ENCODE measurements around the gene AAMDC.

The AAMDC gene

DNA sequence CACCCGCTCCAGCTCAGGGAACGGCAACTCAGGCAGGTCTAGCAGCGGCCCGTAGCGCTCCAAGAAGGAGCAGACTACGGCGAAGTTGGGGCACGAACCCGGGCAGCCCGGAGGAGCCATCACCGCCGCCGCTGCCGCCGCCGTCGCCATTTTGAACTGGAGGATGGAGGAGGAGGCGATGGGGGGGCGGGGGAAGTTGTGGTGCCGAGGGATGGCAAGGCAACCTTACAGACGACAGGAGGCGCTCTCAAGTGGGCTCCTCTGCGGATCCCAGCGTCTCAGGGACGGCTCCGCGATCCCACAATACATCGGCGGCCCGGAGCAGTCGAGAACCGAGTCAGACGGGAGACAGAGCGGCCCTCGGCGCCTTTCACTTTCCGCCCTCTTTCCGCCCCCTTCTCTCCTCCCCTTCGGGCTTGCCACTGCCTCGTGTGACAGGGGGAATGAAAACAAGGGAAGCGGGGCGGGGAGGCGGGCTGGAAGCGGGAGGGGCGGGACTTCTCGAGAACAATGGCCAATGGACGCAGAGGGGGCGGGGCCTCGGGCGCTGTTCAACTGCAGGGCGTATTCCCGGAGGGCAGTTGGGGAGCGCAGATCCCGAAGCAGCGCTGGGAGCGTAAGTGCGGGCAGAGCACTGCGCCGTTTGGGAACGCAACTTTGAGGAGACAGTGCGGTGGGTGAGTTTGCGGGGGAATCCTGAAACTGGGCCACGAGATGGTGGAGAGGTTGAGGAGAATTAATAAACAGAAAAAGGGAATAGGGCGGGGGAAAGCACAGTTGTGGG lies at the start of gene AAMDC, which contains the start of gene RSF1:
Gene AAMDC, plus strand, starts transcription at position 580 of the 784 bp plus-strand sequence. CDS start 21,353 bp downstream, outside the sequence.
Gene RSF1, minus strand, starts transcription at position 158 of the 784 bp plus-strand sequence. Its CDS starts 8 bp downstream, at position 150.
- DNase-seq: peak; percentile 99

DNA sequence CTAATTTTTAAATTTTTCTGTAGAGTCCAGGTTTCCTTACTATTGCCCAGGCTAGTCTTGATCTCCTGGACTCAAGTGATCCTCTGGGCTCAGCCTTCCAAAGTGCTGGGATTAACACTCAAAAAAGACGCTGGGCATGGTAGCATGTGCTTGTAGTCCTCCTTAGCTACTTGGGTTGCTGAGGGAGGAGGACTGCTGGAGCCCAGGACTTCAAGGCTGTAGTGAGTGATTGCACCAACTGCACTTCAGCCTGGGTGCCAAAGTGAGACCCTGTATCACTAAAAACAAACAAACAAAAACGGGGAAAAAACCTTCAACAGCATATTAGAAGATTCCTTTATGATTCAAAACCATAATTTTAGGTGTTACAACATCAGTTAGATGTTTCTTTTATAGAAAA lies 45.0 kb upstream of the AAMDC start:
- DNase-seq: no peak

- DNase-seq: peak; percentile 74
Measured at GRCh38 chr11:77776455-77776854, 44.5 kb upstream of the AAMDC start.

GRCh38 chr11:77778118-77778517 lies 42.8 kb upstream of the AAMDC start:
- DNase-seq: no peak

DNA sequence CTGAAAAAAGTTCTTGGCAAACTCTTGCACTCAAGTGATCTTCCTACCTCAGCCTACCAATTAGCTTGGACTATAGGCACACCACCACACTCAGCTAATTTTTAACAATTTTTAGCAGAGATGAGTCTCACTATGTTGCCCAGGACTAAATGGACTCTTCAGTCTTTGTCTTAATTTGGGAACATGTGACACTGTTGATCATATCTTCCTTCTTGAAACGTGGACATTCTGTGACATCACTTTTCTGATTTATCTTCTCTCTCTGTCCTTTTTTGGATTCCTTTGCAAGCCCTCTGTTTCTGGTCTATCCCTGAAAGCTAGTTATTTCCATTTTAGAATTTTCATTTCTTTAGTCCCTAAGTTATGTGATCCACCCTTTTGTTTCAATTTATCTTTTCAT lies 42.4 kb upstream of the AAMDC start:
- no peak for DNase-seq

GRCh38 chr11:77779935-77780334 lies 41.0 kb upstream of the AAMDC start:
- DNase-seq: peak; percentile 65

DNA sequence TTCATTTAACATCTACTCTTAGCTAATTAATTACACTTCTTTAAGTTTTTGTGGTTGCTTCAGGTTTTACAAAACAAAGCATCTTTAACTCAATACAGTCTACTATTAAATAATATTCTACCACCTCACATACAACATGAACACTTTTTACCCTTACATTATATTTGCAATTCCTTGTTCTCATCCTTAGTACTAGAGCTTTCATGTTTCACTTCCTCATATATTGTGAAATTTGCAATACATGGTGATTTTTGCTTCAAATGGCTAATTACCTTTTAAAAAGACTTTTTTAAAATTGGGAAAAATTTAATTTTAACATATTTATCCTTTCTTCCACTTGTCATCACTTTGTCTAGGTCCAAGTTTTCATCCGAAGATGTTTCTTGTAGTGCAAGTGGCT lies 37.9 kb upstream of the AAMDC start:
- DNase-seq: no peak

DNA sequence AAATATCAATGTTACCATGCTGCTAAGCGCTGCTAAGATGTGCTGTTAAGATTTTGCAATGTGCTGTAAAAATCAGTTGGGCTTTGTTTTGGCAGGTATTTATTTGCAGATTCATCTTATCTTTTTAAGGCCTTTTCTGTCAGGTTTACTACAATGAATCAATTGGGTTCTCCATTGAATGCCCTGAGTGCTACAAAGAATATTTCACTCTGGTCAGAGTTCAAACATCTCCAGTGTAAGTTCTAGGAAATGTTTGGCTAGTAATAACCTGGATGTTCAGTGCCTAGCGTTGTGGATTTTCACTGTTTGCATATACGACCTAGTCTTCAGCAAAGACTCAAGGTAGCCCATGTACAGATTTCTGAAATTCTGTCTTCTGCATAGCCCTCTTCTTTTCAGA lies 36.4 kb upstream of the AAMDC start:
- no peak for DNase-seq

DNA sequence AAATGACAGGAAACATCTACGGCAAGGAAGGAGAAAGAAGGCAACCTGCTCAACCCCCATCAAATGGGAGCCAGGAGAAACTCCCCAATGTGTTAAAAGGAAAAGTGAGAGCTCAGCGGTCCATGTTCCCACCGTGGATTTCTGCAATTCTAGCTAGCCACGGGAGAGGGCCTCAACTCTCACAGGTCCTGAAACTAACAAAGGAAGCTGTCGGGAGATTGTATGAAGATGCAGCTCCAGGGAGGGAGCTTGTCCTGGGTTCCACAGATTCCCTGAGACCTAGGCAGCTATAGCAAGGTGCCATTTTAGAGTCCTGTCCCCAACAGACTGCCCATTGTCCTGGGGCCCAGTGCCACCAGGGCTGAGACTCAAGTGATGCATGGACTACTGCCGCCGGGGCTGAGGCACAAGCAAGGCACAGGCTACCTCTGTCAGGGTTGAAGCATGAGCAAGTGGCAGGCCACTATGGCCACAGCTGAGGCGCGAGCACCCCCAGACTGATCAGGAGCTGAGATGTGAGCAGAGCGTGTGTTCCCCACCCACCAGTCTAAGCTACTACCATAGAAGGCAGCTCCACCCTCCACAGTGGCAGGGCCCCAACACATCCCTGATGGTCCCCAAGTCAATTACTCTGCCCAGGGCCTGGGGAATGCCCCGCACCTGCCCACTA lies 31.7 kb upstream of the AAMDC start:
- DNase-seq: no peak

GRCh38 chr11:77789731-77790476 lies 31.0 kb upstream of the AAMDC start:
- peak; percentile 39 for DNase-seq

DNA sequence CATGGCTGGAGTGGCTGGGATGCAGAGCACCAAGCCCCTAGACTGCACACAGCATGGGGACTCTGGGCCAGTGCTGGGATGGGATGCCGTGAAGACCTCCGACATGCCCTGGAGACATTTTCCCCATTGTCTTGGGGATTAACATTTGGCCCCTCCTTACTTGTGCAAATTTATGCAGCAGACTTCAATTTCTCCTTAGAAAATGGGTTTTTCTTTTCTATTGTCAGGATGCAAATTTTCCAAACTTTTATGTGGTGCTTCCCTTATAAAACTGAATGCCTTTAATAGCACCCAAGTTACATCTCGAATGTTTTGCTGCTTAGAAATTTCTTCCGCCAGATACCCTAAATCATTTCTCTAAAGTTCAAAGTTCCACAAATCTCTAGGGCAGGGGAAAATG lies 29.6 kb upstream of the AAMDC start:
- no peak for DNase-seq

- no peak for DNase-seq
Measured at GRCh38 chr11:77793972-77794371, 27.0 kb upstream of the AAMDC start.

DNA sequence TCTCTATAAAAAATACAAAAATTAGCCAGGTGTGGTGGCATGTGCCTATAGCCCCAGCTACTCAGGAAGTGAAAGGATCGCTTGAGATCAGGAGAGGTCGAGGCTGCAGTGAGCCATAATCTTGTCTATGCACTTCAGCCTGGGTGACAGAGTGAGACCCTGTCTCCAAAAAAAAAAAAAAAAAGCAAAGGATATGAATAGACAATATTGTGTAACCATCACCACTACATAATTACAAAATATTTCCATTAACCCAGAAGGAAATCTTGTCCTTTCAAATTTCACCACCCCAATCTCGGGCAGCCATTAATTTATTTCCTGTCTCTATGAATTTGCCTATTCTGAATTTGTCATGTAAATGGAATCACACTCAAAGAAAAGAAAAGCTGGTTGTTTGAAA lies 21.6 kb upstream of the AAMDC start:
- DNase-seq: no peak

- DNase-seq: peak; percentile 59
Measured at GRCh38 chr11:77800449-77800848, 20.5 kb upstream of the AAMDC start.

- DNase-seq: no peak
Measured at GRCh38 chr11:77801477-77801876, 19.5 kb upstream of the AAMDC start.

DNA sequence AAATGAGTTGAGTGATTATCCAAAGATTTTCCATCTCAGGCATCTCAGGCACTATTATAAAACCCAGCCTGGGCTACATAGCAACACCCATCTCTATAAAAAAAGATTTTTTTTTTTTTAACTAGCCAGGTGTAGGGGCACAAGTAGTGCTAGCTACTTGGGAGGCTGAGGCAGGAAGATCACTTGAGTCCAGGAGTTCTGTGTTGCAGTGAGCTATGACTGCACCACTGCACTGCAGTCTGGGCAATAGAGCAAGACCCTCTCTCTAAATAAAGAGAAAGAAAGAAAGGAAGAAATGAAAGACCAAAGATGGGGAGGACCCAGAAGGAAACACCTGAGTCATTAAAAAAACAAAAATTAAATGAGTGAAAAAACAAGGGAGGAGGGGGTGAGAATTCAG lies 14.5 kb upstream of the AAMDC start:
- DNase-seq: no peak

DNA sequence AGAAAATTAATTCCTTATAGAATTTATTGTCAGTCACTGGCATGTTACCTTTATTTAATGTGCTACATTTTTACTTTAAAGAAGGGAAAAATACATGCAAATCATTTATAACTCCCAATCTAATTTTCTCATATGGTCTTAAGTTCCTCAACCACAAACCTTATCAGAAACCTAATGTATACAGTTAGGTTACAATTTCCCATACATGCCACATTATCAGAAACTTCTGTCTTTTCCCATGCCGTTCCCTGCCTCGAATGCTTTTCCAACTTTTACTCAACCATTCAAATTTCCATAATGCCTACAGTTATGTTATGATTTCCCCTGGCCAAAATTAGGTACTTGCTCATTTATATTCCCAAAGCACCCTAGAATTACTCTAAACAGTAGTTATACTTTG lies 14.0 kb upstream of the AAMDC start:
- peak; percentile 68 for DNase-seq

DNA sequence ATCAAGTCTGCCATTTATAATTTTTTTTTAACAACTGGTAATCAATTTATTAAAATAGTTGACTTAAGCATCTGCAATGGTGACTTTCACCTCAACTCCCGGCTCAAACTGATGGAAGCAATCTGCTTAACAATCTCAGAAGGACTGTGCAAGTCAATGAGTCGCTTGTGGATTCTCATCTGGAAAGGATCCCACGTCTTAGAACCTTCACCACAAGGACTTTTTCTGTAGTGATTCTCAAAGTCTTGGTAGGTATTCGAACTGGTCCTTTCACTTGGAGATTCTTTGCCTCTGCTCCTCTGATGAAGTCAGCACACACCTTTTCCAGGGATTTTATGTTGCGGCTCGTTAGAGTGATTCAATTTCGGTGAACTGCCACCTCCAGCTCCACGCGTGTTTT lies 7.7 kb upstream of the AAMDC start:
- DNase-seq: no peak

DNA sequence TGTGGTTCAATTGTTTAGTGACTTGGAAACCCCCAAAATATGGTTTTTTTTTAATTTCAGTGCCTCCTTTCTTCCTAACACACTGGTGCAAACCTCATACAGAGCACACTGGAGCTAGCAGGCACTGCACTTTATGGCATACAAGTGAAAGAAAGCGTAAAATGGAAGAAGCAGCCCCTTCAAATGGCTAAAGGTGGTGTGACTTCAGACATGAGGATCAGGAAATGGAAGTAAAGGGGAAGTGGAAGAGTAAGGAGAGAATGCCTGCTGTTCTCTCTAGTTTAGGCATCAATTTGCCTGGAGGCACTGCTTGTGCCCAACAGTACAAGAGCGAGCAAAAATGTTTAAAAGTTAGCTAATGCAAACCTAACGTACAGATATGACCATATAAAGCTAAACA lies 6.1 kb upstream of the AAMDC start:
- no peak for DNase-seq

DNA sequence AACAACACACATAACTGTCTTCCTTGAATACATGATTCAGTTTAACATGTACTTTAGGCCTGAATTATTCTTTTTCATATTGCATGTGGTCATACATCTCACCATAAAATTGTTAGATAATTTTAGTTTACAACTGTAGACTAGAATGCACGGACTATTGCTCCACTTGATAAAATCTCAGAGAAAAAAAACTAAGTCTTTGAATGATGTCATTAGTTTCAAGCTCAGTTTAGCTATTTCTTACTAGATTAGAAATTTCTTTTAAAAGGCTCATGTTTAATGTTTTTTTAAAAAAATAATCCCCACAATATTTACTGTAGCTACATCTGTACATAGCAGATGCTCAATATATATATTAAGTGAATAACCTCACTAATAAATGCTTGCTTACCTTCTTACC lies 5.5 kb upstream of the AAMDC start:
- no peak for DNase-seq

DNA sequence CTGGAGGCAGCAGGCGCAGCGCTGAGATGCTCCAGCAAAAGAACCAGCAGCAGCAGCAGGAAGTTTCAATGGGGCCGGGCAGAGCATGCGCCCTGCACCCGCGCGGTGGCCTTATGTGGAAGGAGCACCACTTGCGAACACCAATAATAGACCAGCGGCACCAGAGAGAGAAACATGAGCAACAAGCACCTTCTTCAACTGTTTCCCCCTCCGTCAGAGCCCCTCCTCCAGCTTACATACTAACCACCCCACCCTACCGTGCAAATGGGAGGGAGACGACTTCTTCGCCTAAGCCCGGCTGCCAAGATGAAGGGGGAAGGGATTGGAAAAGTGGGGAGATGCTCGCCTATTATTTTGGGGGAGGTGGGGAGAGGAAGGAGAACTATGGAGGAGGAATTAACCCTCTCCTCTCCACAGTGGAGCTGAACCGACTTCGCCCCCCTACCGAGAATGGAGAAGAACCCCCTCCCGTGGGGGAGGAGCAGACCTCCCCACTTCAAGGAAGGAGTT lies 1.5 kb upstream of the AAMDC start:
- DNase-seq: peak; percentile 92

DNA sequence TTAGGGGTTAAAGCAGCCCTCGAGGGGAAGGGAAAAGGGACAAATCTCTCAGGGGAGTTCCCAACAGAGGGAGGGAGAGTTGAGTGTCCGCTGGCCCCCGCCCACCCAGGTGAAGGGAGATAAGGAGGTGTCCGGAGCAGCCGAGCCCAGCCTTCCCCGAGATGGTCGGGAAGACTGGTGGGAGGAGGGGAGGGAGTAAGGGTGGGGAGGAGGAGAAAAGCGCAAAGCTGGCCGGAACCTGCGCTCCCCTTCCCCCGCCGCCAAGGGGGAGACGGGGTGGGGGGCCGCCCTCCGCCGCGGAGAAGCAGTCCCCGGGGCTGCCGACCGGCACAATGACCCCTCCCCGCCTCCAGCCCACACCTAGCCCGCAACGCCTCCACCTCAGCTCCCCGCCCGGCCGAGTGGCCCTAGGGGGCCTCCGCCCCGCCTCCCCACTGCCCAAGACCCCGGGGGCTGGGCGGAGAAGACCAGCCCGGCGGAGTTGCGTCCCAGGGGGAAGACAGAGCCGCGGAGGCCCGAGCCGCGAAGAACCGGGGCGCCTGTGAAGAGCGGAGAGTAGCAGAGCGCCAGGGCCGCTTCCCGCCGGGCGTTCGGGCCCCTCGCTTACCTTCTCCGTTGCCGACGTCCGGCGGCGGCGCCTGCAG lies 901 bp upstream of the AAMDC start:
- DNase-seq: peak; percentile 61

GRCh38 chr11:77821349-77821851 lies 456 bp downstream of the AAMDC start:
- DNase-seq: peak; percentile 44
